ENCODE data around the gene CFAP74.

CFAP74 gene

GRCh38 chr1:1947493-1947892, 56.1 kb downstream of the CFAP74 start:
- peaks cover 0 to 13% of the 10 kb centered on the region in 2 donors for H3K27me3 ChIP-seq (ENCODE audit: control insufficient read depth in 1 of 2, insufficient read depth in 2 of 2, low read length in 2 of 2)
- H3K36me3 ChIP-seq (ENCODE audit: insufficient read depth, low read length), result no peaks in the 10 kb centered on the region
- no peaks in the 10 kb centered on the region for H3K4me1 ChIP-seq (ENCODE audit: insufficient read depth, low read length)
- H3K9ac ChIP-seq (ENCODE audit: low read length), result no peak overlapping the region
- H3K27ac ChIP-seq (ENCODE audit: low read depth, low read length), result no peak overlapping the region
- H3K4me3 ChIP-seq (ENCODE audit: low read depth in 1 of 2, low read length in 2 of 2), result no peak overlapping the region
- no peaks in the 10 kb centered on the region for H3K9me3 ChIP-seq (ENCODE audit: low read length)

GRCh38 chr1:1946540-1946939, 57.0 kb downstream of the CFAP74 start:
- Histone ChIP-seq H3K9ac (ENCODE audit: low read length) (no peak overlapping the region), H3K27me3 (ENCODE audit: control insufficient read depth in 1 of 2, insufficient read depth in 2 of 2, low read length in 2 of 2) (peaks cover 0 to 16% of the 10 kb centered on the region in 2 donors), H3K27ac (ENCODE audit: low read depth, low read length) (no peak overlapping the region), H3K4me1 (ENCODE audit: insufficient read depth, low read length) (no peaks in the 10 kb centered on the region), H3K9me3 (ENCODE audit: low read length) (no peaks in the 10 kb centered on the region), H3K4me3 (ENCODE audit: low read depth in 1 of 2, low read length in 2 of 2) (no peak overlapping the region), H3K36me3 (ENCODE audit: insufficient read depth, low read length) (no peaks in the 10 kb centered on the region)

- Histone ChIP-seq H3K9me3 (ENCODE audit: low read length) (no peaks in the 10 kb centered on the region), H3K27me3 (ENCODE audit: control insufficient read depth in 1 of 2, insufficient read depth in 2 of 2, low read length in 2 of 2) (peaks cover 0 to 16% of the 10 kb centered on the region in 2 donors), H3K4me3 (ENCODE audit: low read depth in 1 of 2, low read length in 2 of 2) (no peak overlapping the region), H3K36me3 (ENCODE audit: insufficient read depth, low read length) (no peaks in the 10 kb centered on the region), H3K27ac (ENCODE audit: low read depth, low read length) (no peak overlapping the region), H3K9ac (ENCODE audit: low read length) (no peak overlapping the region), H3K4me1 (ENCODE audit: insufficient read depth, low read length) (no peaks in the 10 kb centered on the region)
These were observed 57.7 kb downstream of the CFAP74 start for GRCh38 chr1:1945782-1946393.

- no peak overlapping the region for H3K9ac ChIP-seq (ENCODE audit: low read length)
- H3K36me3 ChIP-seq (ENCODE audit: insufficient read depth, low read length), result no peaks in the 10 kb centered on the region
- no peaks in the 10 kb centered on the region for H3K4me1 ChIP-seq (ENCODE audit: insufficient read depth, low read length)
- H3K27ac ChIP-seq (ENCODE audit: low read depth, low read length), result no peak overlapping the region
- H3K9me3 ChIP-seq (ENCODE audit: low read length), result no peaks in the 10 kb centered on the region
- peaks cover 0 to 22% of the 10 kb centered on the region in 2 donors for H3K27me3 ChIP-seq (ENCODE audit: control insufficient read depth in 1 of 2, insufficient read depth in 2 of 2, low read length in 2 of 2)
- H3K4me3 ChIP-seq (ENCODE audit: low read depth in 1 of 2, low read length in 2 of 2), result peak overlapping the region in 1 of 2 donors; percentile 13
These were observed 59.6 kb downstream of the CFAP74 start for GRCh38 chr1:1943834-1944570.

GRCh38 chr1:1942753-1943656, 60.6 kb downstream of the CFAP74 start:
- no peak overlapping the region for H3K27ac ChIP-seq (ENCODE audit: low read depth, low read length)
- H3K9ac ChIP-seq (ENCODE audit: low read length), result no peak overlapping the region
- H3K9me3 ChIP-seq (ENCODE audit: low read length), result no peaks in the 10 kb centered on the region
- peaks cover 0 to 26% of the 10 kb centered on the region in 2 donors for H3K27me3 ChIP-seq (ENCODE audit: control insufficient read depth in 1 of 2, insufficient read depth in 2 of 2, low read length in 2 of 2)
- no peaks in the 10 kb centered on the region for H3K4me1 ChIP-seq (ENCODE audit: insufficient read depth, low read length)
- no peak overlapping the region for H3K4me3 ChIP-seq (ENCODE audit: low read depth in 1 of 2, low read length in 2 of 2)
- no peaks in the 10 kb centered on the region for H3K36me3 ChIP-seq (ENCODE audit: insufficient read depth, low read length)

GRCh38 chr1:1941868-1942752, 61.5 kb downstream of the CFAP74 start:
- Histone ChIP-seq H3K9me3 (ENCODE audit: low read length) (no peaks in the 10 kb centered on the region), H3K4me3 (ENCODE audit: low read depth in 1 of 2, low read length in 2 of 2) (no peak overlapping the region), H3K27me3 (ENCODE audit: control insufficient read depth in 1 of 2, insufficient read depth in 2 of 2, low read length in 2 of 2) (peaks cover 0 to 26% of the 10 kb centered on the region in 2 donors), H3K4me1 (ENCODE audit: insufficient read depth, low read length) (no peaks in the 10 kb centered on the region), H3K9ac (ENCODE audit: low read length) (no peak overlapping the region), H3K36me3 (ENCODE audit: insufficient read depth, low read length) (no peaks in the 10 kb centered on the region), H3K27ac (ENCODE audit: low read depth, low read length) (no peak overlapping the region)

- Histone ChIP-seq H3K4me3 (ENCODE audit: low read depth in 1 of 2, low read length in 2 of 2) (no peak overlapping the region), H3K36me3 (ENCODE audit: insufficient read depth, low read length) (no peaks in the 10 kb centered on the region), H3K27ac (ENCODE audit: low read depth, low read length) (no peak overlapping the region), H3K4me1 (ENCODE audit: insufficient read depth, low read length) (no peaks in the 10 kb centered on the region), H3K9ac (ENCODE audit: low read length) (no peak overlapping the region), H3K9me3 (ENCODE audit: low read length) (no peaks in the 10 kb centered on the region), H3K27me3 (ENCODE audit: control insufficient read depth in 1 of 2, insufficient read depth in 2 of 2, low read length in 2 of 2) (peaks cover 0 to 26% of the 10 kb centered on the region in 2 donors)
These were observed 62.3 kb downstream of the CFAP74 start for GRCh38 chr1:1941211-1941841.

- Histone ChIP-seq H3K9ac (ENCODE audit: low read length) (no peak overlapping the region), H3K4me1 (ENCODE audit: insufficient read depth, low read length) (no peaks in the 10 kb centered on the region), H3K9me3 (ENCODE audit: low read length) (no peaks in the 10 kb centered on the region), H3K36me3 (ENCODE audit: insufficient read depth, low read length) (no peaks in the 10 kb centered on the region), H3K27me3 (ENCODE audit: control insufficient read depth in 1 of 2, insufficient read depth in 2 of 2, low read length in 2 of 2) (peaks cover 0 to 26% of the 10 kb centered on the region in 2 donors), H3K27ac (ENCODE audit: low read depth, low read length) (no peak overlapping the region), H3K4me3 (ENCODE audit: low read depth in 1 of 2, low read length in 2 of 2) (no peak overlapping the region)
These were observed 63.5 kb downstream of the CFAP74 start for GRCh38 chr1:1940123-1940425.

GRCh38 chr1:1939296-1940122, 64.1 kb downstream of the CFAP74 start:
- H3K27ac ChIP-seq (ENCODE audit: low read depth, low read length), result no peak overlapping the region
- H3K4me3 ChIP-seq (ENCODE audit: low read depth in 1 of 2, low read length in 2 of 2), result no peak overlapping the region
- H3K9me3 ChIP-seq (ENCODE audit: low read length), result no peaks in the 10 kb centered on the region
- H3K27me3 ChIP-seq (ENCODE audit: control insufficient read depth in 1 of 2, insufficient read depth in 2 of 2, low read length in 2 of 2), result peaks cover 0 to 26% of the 10 kb centered on the region in 2 donors
- H3K9ac ChIP-seq (ENCODE audit: low read length), result no peak overlapping the region
- no peaks in the 10 kb centered on the region for H3K36me3 ChIP-seq (ENCODE audit: insufficient read depth, low read length)
- H3K4me1 ChIP-seq (ENCODE audit: insufficient read depth, low read length), result no peaks in the 10 kb centered on the region
